ENCODE data around the gene FHOD3. TPM values are rescaled to one million over a fixed set of nuclear protein-coding genes. Genes with fewer than 3 reads are reported as not detected.

The FHOD3 gene
- total and polyA plus RNA-seq, 2 of the 8 experiments (the other 6 are each of a cell fraction or from before 2014, with no cell fraction given), result 9.7 to 10.5 TPM

- Histone ChIP-seq H3K4ac (replicated peaks; ENCODE audit: insufficient read length, low read depth, low read length) (no peak overlapping the region), H3K9ac (replicated peaks in 1 of 4; ENCODE audit: extremely low read depth in 1 of 4, low read depth in 3 of 4, low read length in 3 of 4) (no peak overlapping the region), H2BK12ac (ENCODE audit: low read depth, low read length) (no peak overlapping the region), H3K36me3 (ENCODE audit: control insufficient read depth in 2 of 4, insufficient read depth in 4 of 4, low read length in 3 of 4) (no peaks in the 10 kb centered on the region), H3K23ac (ENCODE audit: insufficient read length) (no peak overlapping the region), H2BK120ac (replicated peaks; ENCODE audit: low read depth, low read length) (no peak overlapping the region), H3K56ac (replicated peaks; ENCODE audit: insufficient read length, low read depth, low read length) (no peak overlapping the region), H3K4me1 (replicated peaks in 1 of 4; ENCODE audit: control insufficient read depth in 3 of 4, insufficient read depth in 4 of 4, low read length in 3 of 4) (peaks cover 3 to 13% (median 8%) of the 10 kb centered on the region in 4 experiments), H3K27ac (ENCODE audit: low read depth, low read length) (no peak overlapping the region), H3K79me1 (ENCODE audit: low read depth, low read length) (peaks cover 2% of the 10 kb centered on the region), H2BK20ac (ENCODE audit: low read length) (no peak overlapping the region), H2BK15ac (ENCODE audit: low read length) (no peak overlapping the region), H3K4me3 (ENCODE audit: extremely low read depth in 1 of 4, insufficient read depth in 2 of 4, low read depth in 3 of 4, low read length in 4 of 4) (no peak overlapping the region), H3K23me2 (ENCODE audit: low read depth, low read length) (no peaks in the 10 kb centered on the region), H4K8ac (ENCODE audit: extremely low read depth, insufficient read depth, low read length) (no peak overlapping the region), H3K27me3 (replicated peaks in 1 of 4; ENCODE audit: control insufficient read depth in 3 of 4, extremely low read depth in 1 of 4, insufficient read depth in 3 of 4, low read length in 3 of 4) (no peaks in the 10 kb centered on the region), H4K91ac (replicated peaks; ENCODE audit: insufficient read length, low read length) (no peak overlapping the region), H4K5ac (ENCODE audit: insufficient read length, low read depth, low read length) (no peak overlapping the region), H3K4me2 (ENCODE audit: insufficient read depth in 1 of 2, low read depth in 2 of 2, low read length in 2 of 2) (no peak overlapping the region), H4K20me1 (replicated peaks in 1 of 2; ENCODE audit: control insufficient read depth in 1 of 2, insufficient read depth in 2 of 2, low read length in 2 of 2) (peaks cover 2% of the 10 kb centered on the region in 2 experiments), H3K9me3 (ENCODE audit: insufficient read depth in 2 of 2, low read depth in 1 of 2, low read length in 1 of 2) (no peaks in the 10 kb centered on the region), H2BK5ac (ENCODE audit: low read depth, low read length) (no peak overlapping the region), H2AFZ (ENCODE audit: low read length) (no peak overlapping the region), H3K14ac (ENCODE audit: insufficient read length) (no peak overlapping the region), H3K18ac (ENCODE audit: extremely low read depth, low read length) (no peak overlapping the region), H2AK5ac (ENCODE audit: low read depth, low read length) (no peak overlapping the region), H3K79me2 (ENCODE audit: control insufficient read depth in 1 of 2, insufficient read depth in 2 of 2, low read length in 2 of 2) (no peaks in the 10 kb centered on the region)
- CTCF ChIA-PET (ENCODE audit: partially characterized antibody), result interaction anchor here (0.6 to 1.0 kb wide), 2 partner anchors 86 to 376 kb away, joined by 3 read pairs; no protein-coding TSS in a partner anchor
- no peak for DNase-seq (ENCODE audit: low read depth in 1 of 2, low spot score in 2 of 2)
- 94% methylated on average over 6 of the region's 6 CpGs; no CpG with 5 or more reads in 1 of the 2 experiments for WGBS, 2 experiments (ENCODE audit: extremely low coverage in 1 of 2, insufficient coverage in 1 of 2, insufficient read length in 1 of 2, insufficient replicate concordance in 2 of 2, low coverage in 1 of 2, low lambda C conversion rate in 2 of 2, missing lambda C conversion rate in 1 of 2)
- POLR2A ChIA-PET (ENCODE audit: partially characterized antibody), result no interaction called here
- no peak for FAIRE-seq
- TF ChIP-seq CBX8 (IDR thresholded peaks at IDR 0.05; ENCODE audit: borderline replicate concordance, low read depth, low read length) (no peak), CHD1 (IDR thresholded peaks at IDR 0.05; ENCODE audit: low read depth, low read length) (no peak), RXRA (IDR thresholded peaks at IDR 0.05; ENCODE audit: insufficient read depth, low read depth, low read length) (no peak), FOSL1 (IDR thresholded peaks at IDR 0.05; ENCODE audit: insufficient read depth, low read depth, low read length) (no peak), EP300 (IDR thresholded peaks at IDR 0.05; ENCODE audit: borderline replicate concordance in 1 of 2, low read depth in 2 of 2, low read length in 2 of 2) (no peak), GABPA (IDR thresholded peaks at IDR 0.05; ENCODE audit: borderline replicate concordance, insufficient read depth, low read length) (no peak), GTF2F1 (IDR thresholded peaks at IDR 0.05; ENCODE audit: borderline replicate concordance, low read depth, low read length) (no peak), BCL11A (IDR thresholded peaks at IDR 0.05; ENCODE audit: low read depth in 2 of 2, low read length in 2 of 2) (no peak), BRCA1 (IDR thresholded peaks at IDR 0.05; ENCODE audit: low read depth, low read length) (no peak), MAX (IDR thresholded peaks at IDR 0.05) (no peak), NANOG (IDR thresholded peaks at IDR 0.05; ENCODE audit: insufficient read depth, low read depth, low read length, poor library complexity, severe bottlenecking) (no peak), KDM1A (IDR thresholded peaks at IDR 0.05; ENCODE audit: borderline replicate concordance, low read length) (no peak), POLR2AphosphoS5 (IDR thresholded peaks at IDR 0.05; ENCODE audit: low read depth, low read length) (no peak), TCF12 (IDR thresholded peaks at IDR 0.05; ENCODE audit: low read depth, low read length) (no peak), TEAD4 (IDR thresholded peaks at IDR 0.05; ENCODE audit: low read depth, low read length) (no peak)
Measured at GRCh38 chr18:36326771-36327170, 29.3 kb downstream of the FHOD3 start.
